NCI-H2196 treated with DMSO at 0.1 percent for 48 hours (cell line): Measurements from ENCODE around the gene ZNF254.
"Not testable (repeated sequence)": the region's sequence is repeated elsewhere in the genome, so short reads cannot be mapped to it uniquely, and the experiment has no call there.

Experiments used
- DNase-seq: peaks from one replicate; lab custom pipeline; 2025; ENCODE audit not compliant: unreplicated experiment; lab: John Stamatoyannopoulos, UW

Gene ZNF254

DNA sequence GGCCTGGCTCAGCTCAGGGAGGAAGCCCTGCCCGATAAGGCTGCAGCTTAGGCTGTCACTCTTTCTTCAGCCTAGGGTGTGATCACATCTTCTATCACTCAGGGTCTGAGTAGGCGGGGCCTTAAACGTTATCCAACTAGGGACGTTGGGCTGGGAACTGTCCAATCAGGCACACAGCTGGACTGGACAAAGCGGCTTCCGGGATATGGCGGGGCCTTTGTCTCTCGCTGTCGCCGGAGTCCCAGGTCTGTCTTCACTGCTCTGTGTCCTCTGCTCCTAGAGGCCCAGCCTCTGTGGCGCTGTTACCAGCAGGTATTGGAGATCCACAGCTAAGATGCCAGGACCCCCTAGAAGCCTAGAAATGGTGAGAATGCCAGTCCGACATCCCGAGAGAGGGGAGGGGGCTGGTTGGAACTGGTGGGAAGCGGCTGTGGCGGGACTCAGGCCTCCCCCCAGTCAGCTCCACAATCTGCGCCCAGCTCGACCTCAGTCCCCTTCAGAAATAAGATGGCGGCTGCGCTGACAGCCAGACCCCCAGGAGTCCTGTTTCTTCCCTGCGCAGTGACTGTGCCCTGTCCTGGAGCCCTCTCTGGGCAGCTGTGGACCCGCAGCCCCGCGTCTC, at the start of gene ZNF254:
Gene ZNF254 (plus strand): TSS at position 214 of the 622 bp plus-strand sequence. CDS start 121 bp downstream, at position 335.
- peak; percentile 93 for DNase-seq

DNA sequence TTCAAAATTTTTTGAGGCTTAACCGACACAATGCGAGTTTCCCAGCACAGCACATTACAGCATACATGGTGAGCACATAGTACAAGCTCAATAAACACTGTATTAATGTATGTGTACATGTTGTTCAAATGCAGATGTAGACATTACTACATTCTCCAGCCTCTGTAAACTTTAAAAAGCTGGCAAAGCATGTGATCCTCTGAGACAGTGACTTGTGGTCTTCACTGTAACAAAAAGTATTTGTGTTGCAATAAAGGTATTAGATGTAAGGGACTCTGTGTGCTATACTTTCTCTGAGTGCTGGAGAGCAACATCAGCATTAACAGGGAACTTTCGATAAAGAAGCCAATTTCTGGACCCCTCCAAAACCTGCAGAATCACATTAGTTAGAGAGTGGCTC, 46.4 kb upstream of the ZNF254 start:
- no peak for DNase-seq

DNA sequence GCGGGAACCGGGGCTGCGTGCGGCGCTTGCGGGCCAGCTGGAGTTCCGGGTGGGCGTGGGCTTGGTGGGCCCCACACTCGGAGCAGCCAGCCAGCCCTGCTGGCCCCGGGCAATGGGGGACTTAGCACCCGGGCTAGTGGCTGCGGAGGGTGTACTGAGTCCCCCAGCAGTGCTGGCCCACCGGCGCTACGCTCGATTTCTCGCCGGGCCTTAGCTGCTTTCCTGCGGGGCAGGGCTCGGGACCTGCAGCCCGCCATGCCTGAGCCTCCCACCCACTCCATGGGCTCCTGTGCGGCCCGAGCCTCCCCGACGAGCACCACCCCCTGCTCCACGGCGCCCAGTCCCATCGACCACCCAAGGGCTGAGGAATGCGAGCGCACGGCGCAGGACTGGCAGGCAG, 45.7 kb upstream of the ZNF254 start:
- DNase-seq = not testable (repeated sequence)

DNA sequence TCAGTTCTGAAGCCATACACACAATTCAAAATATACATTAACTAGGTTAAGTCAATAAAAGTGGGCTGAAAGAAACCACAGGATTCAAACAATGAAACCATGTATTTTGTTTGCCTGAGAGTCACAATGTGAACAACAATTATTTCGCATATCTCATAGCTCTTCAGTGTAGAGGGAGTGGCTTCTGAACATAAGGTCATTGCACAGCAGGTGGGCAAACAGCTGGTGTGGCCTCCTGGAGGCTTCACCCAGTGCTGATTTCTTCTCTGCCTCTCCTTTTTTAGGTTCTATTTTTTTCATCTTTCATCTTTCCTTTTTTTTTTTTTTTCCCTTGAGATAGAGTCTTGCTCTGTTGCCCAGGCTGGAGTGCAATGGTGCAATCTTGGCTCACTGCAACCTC, 40.4 kb upstream of the ZNF254 start:
- DNase-seq = no peak

DNA sequence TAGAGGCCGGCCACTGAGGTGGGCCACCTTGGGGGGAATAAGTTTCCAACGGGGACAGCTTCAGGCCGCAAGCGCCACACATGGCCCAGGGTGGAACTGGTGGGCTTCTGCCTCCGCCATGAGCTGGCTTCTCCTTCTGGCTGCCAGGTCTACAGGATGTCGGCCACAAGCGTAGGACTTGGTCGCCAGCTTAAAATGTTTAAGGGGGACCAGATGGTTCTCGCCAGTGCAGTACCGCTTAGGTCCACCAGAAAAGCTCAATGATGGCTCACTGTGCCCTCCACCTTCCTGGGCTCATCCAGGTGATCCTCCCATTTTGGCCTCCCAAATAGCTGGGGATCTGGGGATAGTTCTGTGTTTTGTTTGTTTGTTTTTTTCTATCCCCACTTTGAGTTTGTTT, 38.7 kb upstream of the ZNF254 start:
- DNase-seq = no peak

DNA sequence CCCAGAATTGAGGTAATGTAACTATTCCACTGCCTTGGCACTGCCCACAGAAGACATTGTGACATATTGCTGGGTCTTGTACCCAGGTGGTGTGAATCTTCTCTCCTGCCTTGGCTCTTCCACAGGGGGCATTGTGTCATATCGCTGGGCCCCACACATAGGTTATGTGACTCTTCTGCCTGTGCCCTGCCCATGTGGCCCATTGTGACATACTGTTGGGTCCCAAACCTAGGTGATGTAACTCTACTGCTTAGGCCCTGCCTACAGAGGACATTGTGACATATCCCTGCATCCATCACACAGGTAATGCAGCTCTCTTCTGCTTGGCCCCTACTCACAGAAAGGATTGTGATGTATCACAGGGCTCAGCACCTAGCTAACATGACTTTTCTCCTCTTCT, 37.5 kb upstream of the ZNF254 start:
- no peak for DNase-seq

DNA sequence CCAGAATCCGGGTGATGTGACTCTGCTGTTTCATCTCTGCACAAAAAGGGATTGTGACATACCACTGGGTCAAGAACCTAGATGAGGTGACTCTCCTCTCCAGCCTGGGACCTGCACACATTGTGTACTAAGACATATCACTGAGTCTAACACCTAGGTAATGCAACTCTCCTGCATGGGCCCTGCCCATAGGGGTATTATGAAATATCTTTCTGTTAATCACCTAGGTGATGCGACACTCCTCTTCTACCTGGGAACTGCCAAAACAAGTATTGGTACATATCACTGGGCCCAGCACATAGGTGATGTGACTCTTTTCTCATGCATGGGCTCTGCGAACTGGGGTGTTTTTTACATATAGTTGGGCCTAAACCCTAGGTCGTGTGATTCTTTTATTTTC, 35.5 kb upstream of the ZNF254 start:
- no peak for DNase-seq

DNA sequence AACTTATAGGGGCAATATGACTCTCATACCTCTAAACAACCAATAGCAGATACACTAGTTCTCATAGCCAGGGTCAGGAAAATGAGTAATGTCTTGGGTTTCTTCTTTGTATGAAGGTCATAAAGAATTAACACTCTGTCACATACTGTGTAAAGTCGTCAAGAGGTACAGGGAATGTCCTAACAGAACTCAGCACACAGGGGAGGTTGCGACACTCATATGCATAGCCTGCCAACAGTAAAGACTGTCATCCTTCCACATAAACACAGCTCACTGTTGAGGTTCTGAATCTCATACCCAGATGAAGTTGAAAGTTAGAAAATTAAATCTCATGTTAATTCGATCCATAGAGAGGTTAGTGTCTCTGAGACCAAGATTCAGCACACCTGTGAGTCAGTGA, 34.2 kb upstream of the ZNF254 start:
- no peak for DNase-seq

DNA sequence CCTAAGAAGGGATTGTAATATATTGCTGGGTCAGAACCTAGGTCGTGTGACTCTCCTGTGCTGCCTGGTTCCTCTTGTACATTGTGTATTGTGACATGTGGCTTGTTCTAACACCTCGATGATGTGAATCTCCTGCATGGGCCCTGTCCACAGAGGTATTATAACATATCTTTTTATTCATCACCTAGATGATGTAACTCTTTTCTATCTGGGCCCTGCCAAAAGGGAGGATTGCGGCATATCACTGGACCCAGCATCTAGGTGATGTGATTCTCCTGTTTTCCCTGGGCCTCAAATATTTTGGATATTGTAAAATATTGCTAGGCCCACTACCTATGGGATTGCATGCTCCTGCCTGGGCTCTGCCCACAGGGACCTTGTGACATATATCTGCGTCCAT, 33.4 kb upstream of the ZNF254 start:
- DNase-seq = no peak

DNA sequence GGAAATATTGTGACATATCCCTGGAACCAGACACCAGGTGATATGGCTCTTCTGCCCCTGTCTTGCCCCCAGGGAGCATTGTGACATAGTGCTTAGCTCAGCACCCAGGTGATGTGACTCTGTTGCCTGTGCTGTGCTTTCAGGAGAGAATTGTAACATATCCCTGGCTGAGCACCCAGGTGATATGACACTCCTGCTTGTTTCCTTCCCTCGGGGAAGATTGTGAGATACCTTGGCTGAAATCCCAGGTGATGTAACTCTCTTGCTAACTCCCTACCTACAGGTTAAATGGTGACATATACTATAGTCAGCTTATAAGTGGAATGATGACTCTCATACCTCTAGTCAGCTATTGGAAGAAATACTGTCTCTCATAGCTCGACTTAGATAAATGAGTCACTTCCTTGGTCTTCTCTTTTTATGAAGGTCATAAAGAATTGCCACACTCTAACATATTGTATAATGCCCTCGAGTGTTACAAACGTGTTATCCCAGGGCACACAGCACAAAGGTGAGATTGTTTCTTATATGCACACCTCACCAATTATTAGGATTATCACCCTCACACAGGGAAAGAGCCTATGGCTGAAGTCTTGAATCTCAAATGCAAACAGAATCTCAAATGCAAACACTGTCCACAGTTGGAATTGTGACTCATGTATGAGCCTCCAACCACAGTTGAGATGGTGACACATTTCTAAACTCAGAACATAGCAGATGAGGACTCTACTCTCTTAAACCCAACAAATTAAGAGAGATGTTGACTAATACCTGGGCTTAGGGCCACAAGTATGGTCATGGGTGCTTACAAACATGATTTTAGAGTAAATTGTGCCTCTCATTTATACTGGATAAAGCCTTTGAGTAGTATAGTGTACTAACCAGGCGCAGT, 32.7 kb upstream of the ZNF254 start:
- DNase-seq = no peak

DNA sequence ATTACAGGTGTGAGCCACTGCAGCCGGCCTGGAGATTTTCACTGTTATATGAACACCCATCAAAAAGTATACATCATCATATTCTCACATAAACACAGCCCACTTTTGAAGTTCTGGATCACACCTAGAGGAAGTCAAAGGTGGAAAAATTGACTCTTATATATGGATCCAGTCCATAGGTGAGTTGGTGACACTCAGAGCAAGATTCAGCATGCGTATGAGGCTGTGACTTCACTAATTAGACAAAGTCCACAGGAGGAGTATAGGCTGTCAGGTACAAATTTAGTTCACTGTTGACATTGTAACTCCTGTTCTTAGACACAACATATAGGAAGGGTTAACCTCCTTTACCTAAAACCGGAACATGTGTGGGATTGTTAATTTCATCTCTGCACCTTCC, 31.4 kb upstream of the ZNF254 start:
- no peak for DNase-seq

DNA sequence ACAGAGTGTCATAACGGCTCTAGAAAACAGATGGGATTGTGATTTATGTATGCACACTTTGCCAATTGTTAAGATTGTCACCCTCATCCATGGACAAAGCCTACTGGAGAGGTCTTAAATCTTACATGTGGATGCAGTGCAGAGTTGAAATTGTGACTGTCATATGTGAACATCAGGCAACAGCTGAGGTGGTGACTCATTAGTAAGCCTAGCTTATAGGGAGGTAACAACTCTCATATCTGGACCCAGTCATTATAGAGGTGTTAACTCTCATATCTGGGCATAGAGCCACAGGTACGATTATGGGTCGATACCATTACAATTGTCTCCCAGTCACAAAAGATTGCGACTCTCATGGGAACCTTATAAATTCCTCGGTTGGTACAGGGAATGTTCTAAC, 29.8 kb upstream of the ZNF254 start:
- no peak for DNase-seq

DNA sequence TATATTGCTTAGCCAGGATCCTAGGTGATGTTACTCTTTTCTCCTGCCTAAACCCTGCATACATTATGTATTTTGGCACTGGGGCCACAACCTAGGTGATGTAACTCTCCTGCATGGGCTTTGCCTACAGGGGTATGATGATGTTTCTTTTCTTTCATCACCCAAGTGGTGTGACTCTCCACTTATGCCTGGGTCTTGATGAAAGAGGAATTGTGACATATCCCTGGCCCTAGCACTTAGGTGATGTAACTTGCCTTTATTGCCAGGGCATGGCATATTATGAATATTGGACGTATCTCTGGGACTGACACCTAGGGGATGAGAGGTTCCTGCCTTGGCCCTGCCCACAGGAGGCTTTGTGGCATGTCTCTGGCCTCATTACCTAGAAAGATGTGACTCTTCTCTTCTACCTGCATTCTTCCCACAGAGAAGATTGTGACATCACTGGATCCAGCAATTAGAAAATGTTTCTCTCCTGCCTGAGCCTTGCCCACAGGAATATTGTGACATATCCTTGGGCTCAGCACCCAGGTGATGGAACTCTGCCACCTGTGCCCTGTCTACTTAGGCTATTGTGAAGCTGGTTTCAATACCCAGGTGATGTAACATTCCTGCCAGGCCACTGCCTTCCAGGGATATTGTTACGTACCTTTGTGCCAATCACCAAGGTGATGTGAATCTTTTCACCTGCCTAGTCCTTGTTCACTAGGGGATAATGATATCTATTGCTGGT, 27.3 kb upstream of the ZNF254 start:
- peak; percentile 26 for DNase-seq

DNA sequence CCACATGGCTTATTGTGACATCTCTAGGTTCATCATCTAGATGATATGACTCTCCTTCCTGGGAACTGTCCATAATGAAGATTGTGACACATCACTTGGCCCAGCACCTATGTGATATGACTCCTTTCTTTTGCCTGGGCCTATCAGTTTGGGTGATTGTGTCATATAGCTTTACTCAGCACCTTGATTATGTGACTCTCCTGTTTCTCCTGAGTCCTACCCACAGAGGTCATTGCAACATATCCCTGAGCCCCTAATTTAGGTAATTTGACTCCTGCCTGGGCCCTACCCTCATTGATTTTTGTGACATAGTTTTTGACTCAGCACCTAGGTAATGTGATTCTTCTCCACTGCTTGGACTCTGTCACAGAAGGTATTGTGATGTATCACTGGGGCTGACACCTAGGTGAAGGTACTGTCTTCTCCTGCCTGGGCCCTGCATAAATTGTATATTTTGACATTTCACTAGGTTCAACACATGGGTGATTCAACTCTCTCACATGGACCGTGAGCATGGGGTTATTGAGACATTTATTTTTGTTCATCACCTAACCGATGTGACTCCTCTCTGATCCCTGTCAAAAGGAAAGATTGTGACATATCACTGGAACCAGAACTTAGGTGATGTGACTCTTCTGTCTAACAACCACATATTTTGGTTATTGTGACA, 26.2 kb upstream of the ZNF254 start:
- DNase-seq = no peak

DNA sequence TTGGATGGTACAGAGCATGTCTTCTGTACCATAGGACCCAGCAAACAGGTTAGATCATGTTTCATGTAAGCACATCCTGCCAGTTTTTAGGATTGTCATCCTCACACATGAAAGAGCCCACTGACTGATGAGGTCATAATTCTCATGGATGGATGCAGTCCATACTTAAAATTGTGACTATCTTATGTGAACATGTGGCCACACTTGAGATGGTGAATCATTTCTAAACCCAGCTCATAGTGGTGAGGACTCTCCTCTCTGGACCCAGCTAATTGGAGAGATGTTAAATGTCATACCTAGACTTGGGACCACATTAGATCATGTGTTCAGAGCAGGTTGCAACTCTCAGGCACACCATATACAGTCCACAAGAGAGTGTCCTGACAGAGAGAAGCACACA, 24.8 kb upstream of the ZNF254 start:
- DNase-seq = no peak

DNA sequence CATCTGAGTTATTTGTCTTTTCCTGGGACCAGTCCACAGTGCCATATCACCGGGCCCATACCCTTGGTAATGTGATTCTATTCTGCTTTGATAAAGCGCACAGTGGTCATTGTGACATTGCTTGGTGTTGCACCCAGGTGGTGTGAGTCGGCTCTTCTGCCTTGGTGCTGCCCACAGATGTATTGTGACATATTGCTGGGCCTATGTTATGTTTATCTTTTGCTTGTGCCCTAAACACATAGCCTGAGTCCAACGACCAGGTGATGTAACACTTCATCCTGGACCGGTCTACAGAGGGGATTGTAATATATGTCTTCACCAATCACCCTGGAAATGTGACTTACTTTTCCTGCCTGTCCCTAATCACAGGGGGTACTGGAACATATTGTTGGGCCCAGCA, 23.7 kb upstream of the ZNF254 start:
- no peak for DNase-seq

DNA sequence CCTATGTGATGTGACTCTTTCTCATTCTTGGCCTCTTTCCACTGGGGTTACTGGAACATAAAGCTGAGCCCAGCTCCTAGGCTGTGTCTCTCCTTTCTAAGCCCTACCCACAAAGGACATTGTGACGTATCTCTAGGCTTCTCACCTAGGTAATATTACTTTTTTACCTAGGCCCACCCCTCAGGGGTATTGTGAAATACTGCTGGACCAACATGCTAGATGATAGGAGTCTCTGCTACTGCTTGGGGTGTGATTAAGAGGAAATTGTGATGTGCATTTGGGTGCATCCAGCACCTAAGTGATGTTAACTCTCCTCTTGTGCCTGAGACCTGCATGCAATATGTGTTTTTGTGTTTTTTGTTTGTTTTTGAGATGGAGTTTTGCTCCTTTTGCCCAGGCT, 22.8 kb upstream of the ZNF254 start:
- no peak for DNase-seq

DNA sequence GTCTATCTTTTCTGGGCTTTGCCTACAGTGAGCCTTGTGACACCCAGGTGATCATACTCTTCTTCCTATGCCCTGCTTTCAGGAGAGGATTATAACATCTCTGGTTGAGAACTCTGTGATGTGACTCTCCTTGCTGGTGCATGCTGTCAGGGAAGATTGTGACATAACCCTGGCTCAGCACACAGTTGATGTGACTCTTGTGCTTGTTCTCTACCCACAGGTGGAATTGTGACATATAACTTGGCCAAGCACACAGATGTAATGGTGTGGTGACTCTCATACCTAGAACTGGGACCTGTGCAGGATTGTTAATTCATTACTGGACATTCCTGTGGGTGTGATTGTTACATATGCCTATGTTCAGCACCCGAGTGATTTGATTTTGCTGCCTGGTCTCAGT, 21.7 kb upstream of the ZNF254 start:
- DNase-seq = no peak

DNA sequence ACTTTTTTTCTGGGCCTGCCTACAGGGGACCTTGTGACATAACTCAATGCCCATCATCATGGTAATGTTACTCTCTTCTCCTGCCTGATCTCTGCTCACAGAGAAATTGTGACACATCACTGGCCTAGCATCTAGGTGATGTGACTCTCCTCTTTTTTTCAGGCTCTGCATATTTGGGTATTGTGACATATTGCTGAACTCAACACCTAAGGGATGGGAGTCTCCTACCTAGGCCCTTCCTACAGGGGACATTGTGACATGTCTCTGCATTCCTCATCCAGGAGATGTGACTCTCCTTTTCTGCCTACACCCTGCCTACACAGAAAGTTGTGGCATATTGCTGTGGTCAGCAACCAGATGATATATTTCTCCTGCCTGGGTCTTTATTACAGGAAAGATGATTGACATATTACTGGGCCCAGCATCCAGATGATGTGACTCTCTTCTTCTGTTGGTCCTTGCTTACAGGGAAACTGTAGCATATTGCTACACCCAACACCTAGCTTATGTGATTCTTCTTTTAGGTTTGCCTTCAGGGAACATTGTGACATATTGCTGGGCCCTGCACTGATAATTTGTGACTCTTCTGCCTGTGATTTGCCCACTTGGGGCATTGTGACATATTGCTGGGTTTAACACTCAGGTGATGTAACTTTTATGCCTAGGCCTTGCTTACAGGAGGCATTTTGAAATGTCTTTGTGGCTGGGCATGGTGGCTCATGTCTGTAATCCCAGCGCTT, 21.0 kb upstream of the ZNF254 start:
- DNase-seq = no peak

DNA sequence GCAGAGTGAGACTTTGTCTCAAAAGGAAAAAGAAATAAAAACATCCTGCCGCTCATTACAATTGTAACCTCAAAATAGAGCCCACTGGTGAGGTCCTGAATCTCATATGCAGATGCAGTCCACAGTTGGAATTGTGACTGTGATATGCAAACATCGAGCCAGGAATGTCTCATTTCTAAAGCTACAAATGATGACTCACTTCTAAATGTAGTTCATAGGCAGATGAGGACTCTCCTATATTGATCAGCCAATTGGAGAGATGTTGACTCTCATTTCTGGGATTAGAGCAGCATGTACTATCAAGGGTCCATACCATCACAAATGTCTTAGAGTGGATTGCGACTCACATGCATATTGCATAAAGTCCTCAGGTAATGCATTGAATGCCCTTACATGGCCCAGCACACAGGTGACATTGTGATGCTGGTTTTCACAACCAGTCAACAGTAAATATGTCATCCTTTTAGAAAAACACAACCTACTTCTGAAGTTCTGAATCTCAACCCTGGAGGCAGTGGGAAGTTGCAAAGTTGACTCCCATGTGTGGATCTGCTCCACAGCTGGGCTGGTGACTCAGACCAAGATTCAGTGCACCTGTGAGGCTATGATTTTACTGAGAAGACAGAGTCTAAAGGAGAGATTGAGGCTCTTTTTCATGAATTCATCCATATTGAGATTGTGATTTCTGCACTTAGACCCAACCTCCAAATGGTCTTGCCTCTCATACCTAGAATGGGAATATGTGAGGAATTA, 16.9 kb upstream of the ZNF254 start:
- no peak for DNase-seq
